SK-N-SH treated with all-trans-retinoic acid at 6 μM for 48 hours (cell line): ENCODE data around the gene CFAP221.

Source experiments
- ZNF565 ChIP-seq: fragments of 450-650 bp; formaldehyde crosslinking; conservative IDR thresholded peaks from 2 replicates; pipeline ENCODE4 v1.5.0; 2020; ENCODE audit warnings: low read depth, mild to moderate bottlenecking, moderate library complexity
- ZNF70 ChIP-seq: fragments of 450-650 bp; formaldehyde crosslinking; IDR thresholded peaks from 2 replicates; pipeline ENCODE4 v1.5.0; 2020; ENCODE audit warnings: mild to moderate bottlenecking, moderate library complexity

DNA sequence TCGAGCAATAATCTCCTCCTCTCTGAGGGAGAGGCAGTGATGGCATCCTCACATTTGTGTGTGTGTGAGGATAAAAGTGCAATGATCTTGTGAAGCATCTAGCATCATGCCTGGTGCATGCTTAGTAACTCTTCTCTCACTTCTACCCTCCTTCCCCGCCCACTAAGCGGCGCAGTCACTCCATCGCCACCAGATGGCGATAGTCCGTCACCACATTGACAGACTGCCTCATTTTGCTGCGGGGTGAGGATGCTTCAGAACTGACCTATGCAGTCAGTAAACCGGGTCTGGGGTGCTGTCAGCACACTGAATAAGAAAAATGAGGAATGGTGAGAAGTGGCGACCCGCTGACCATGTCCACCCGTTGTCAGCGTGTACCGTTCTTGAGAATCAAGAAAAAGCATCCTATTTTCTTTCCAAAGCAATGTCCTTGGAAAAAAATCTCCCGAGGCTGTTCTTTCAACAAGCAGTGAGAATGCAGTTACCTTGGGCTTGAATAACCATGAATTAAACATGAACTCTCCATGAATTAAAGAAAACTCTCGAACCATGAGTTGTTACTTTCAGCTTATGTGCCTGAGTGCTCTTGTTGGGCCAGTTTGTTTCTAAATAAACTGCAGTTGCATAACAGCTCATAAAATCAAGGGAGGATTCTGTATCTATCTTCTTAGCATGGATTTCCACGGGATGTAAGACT is 97.5 kb downstream of the CFAP221 start:
- no peak for TF ChIP-seq ZNF565 (CRISPR knock-in tag)
- TF ChIP-seq ZNF70 (CRISPR knock-in tag) = no peak
